Pancreas (tissue), 10 donors: ENCODE results near the gene PDHB. TPM values are rescaled to one million over a fixed set of nuclear protein-coding genes. Genes with fewer than 3 reads are reported as not detected.

Experiments
- ATAC-seq, 4 donors: fragments of 200-7000 bp; cut with Tn5 transposase; one replicate each; pipeline versions ENCODE4 v1.8.0 to v1.9.1; 2020; ENCODE audit warnings: mild to moderate bottlenecking in 4 of 4, moderate library complexity in 4 of 4
- DNase-seq, 6 donors: peaks; one replicate each; pipeline ENCODE4 v3.0.0-alpha.2; 2020
- FAIRE-seq: peaks from 2 replicates; lab custom pipeline; 2012; peaks lifted over from hg19 to GRCh38; lab: Jason Lieb, UNC
- H3K27ac ChIP-seq, 4 donors: fragments of 200-600 bp; sonication (generic); 1 replicate in 3 of 4; 2 replicates in 1 of 4; pipeline versions ENCODE4 v1.5.0 to v1.8.0; 2020
- H3K27me3 ChIP-seq, 4 donors: fragments of 200-600 bp; one replicate each; pipeline ENCODE4 v1.8.0; 2021
- H3K36me3 ChIP-seq, 3 donors: fragments of 200-600 bp; sonication (generic) in 1 of 3; one replicate each; pipeline versions ENCODE4 v1.5.0 to v1.8.0; 2020 to 2021
- H3K4me1 ChIP-seq, 3 donors: fragments of 200-600 bp; one replicate each; pipeline ENCODE4 v1.8.0; 2021
- H3K4me3 ChIP-seq, 4 donors: fragments of 200-600 bp; sonication (generic) in 2 of 4; one replicate each; pipeline versions ENCODE4 v1.5.0 to v1.8.0; 2020 to 2021
- H3K9me3 ChIP-seq, 4 donors: fragments of 200-600 bp; one replicate each; pipeline ENCODE4 v1.8.0; 2021
- CTCF ChIP-seq, 4 donors: fragments of 200-600 bp; sonication (generic) in 3 of 4; IDR thresholded peaks; one replicate each; pipeline versions ENCODE4 v1.5.0 to v1.8.0; 2021; ENCODE audit warnings: antibody characterized with exemption in 4 of 4
- WGBS, 2 donors: extraction: QIAGEN DNeasy Blood & Tissue Kit; methylation state at CpG; one replicate each; pipeline ENCODE4 v1.1.7; 2013; 5-methylcytosine and 5-hydroxymethylcytosine counted together
- intact Hi-C, 3 donors: fragments of 100-400 bp; cut with DNase I; formaldehyde crosslinking; loops; one replicate each; pipeline versions ENCODE4 v1.11.1 to v1.14.2; 2022
- polyA plus RNA-seq, 2 donors: library from polyadenylated mRNA; stranded (reverse); fragments of 200-250 nt; gene quantifications; one replicate each; pipeline ENCODE4 v1.2.3, GENCODE V29; 2013
- total RNA-seq, 6 donors: library from RNA; stranded (reverse); fragmentation: NEBNext Ultra II Directional in 4 of 6; extraction: Animal tissue kit (Norgen Biotek cat#: 25700) in 4 of 6; gene quantifications; one replicate each; pipeline versions ENCODE4 v1.2.1 to v1.2.4, GENCODE V29; 2021 to 2023
- donor health status: healthy with polysubstance abuse.
- donor health status: DM: no; HTN: no; CAD: no; lungs with moderate emphysema.
- donor health status: DM: no; HTN: no; CAD: no.
- donor health status: control.
- donor health status: control.
- donor health status: Bipolar disorder and iron deficiency.
- donor health status: DM: yes; HTN: yes; CAD: no.
- donor health status: DM: no; HTN: no; CAD: no.
- donor health status: DM: no; HTN: no; CAD: no.
- donor health status: DM: yes; HTN: yes; CAD: no.

Gene PDHB
- total and polyA plus RNA-seq, 8 donors: 17.7 to 44.9 (median 25.7) TPM

- DNase-seq (no peak), FAIRE-seq (no peak), ATAC-seq (no peak)
- intact Hi-C loops: no loop called here
- Histone ChIP-seq H3K4me1 (peaks cover 12 to 20% (median 13%) of the 10 kb centered on the region in 3 donors), H3K36me3 (no peaks in the 10 kb centered on the region), H3K27me3 (no peaks in the 10 kb centered on the region), H3K9me3 (no peaks in the 10 kb centered on the region), H3K27ac (peak overlapping the region in 3 of 4 donors; percentile 36 to 76 (median 69)), H3K4me3 (no peak overlapping the region)
- no peak for TF ChIP-seq CTCF (IDR thresholded peaks at IDR 0.05)
- WGBS, 2 donors: 95 to 96% methylated on average over 12 of the region's 12 CpGs
Observed at GRCh38 chr3:58470363-58471024, 36.9 kb upstream of the PDHB start.

GRCh38 chr3:58469096-58469495, 35.5 kb upstream of the PDHB start:
- TF ChIP-seq CTCF (IDR thresholded peaks at IDR 0.05): no peak
- H3K27ac ChIP-seq: no peak overlapping the region
- H3K4me1 ChIP-seq: peaks cover 12 to 20% (median 13%) of the 10 kb centered on the region in 3 donors
- WGBS, 2 donors: 77 to 85% methylated on average over 4 of the region's 4 CpGs
- H3K9me3 ChIP-seq: no peaks in the 10 kb centered on the region
- no peak for FAIRE-seq
- intact Hi-C loops: loop anchor here in 1 of 3 donors (10.0 kb wide), 1 partner anchor 166 kb away; no protein-coding TSS in a partner anchor
- no peak overlapping the region for H3K4me3 ChIP-seq
- H3K27me3 ChIP-seq: no peaks in the 10 kb centered on the region
- H3K36me3 ChIP-seq: no peaks in the 10 kb centered on the region
- DNase-seq: no peak
- ATAC-seq: no peak

DNA sequence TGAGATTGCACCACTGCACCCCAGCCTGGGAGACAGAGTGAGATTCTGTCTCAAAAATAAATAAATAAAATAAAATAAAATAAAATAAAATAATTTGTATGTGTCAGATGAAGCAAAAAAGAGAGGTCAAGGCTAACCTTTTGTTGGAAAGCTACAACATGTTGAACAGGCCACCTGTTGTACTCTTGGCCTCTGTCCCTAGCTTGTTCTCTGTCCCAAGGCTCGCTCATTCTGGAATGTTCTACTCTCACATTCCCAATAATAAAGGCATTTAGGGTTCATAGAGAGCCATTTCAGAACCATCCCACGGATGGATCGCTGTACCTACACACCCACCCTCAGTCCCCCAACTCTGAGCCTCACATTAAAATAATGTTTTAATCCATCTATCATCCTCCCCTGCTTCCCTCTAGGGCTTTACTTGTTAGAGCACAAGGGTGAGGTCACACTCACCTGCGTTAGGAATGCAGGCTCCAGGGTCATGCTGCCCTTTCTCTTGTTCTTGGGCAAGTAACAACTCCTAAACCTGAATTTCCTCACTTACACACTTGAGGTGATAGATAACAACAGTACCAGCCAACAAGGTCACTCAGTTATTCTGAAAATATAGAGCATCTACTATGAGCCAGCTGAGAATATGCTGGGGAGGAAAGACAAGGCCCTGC, 33.4 kb upstream of the PDHB start:
- Histone ChIP-seq H3K4me3 (no peak overlapping the region), H3K9me3 (no peaks in the 10 kb centered on the region), H3K4me1 (peaks cover 11 to 21% (median 13%) of the 10 kb centered on the region in 3 donors), H3K27ac (no peak overlapping the region), H3K27me3 (no peaks in the 10 kb centered on the region), H3K36me3 (no peaks in the 10 kb centered on the region)
- ATAC-seq: no peak
- intact Hi-C loops: loop anchor here in 1 of 3 donors (10.0 kb wide), 1 partner anchor 168 kb away; no protein-coding TSS in a partner anchor
- 73 to 83% methylated on average over 4 of the region's 4 CpGs for WGBS, 2 donors
- no peak for DNase-seq
- TF ChIP-seq CTCF (IDR thresholded peaks at IDR 0.05): no peak
- FAIRE-seq: no peak

DNA sequence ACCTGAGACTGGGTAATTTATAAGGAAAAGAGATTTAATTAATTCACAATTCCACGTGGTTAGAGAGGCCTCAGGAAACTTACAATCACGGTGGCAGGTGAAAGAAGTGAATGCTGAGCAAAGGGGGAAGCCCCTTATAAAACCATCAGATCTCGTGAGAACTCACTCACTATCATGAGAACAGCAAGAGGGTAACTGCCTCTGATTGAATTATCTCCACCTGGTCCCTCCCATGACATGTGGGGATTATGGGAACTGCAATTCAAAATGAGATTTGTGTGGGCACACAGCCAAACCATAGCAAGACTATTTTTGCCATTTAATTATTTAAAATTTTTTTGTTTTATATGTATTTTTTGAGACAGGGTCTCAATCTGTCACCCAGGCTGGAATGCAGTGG, 31.2 kb upstream of the PDHB start:
- Histone ChIP-seq H3K27ac (no peak overlapping the region), H3K9me3 (no peaks in the 10 kb centered on the region), H3K27me3 (no peaks in the 10 kb centered on the region), H3K4me3 (no peak overlapping the region), H3K36me3 (no peaks in the 10 kb centered on the region), H3K4me1 (peaks cover 0 to 5% (median 0%) of the 10 kb centered on the region in 3 donors)
- ATAC-seq: no peak
- intact Hi-C loops: loop anchor here in 1 of 3 donors (10.0 kb wide), 1 partner anchor 170 kb away; no protein-coding TSS in a partner anchor
- no peak for TF ChIP-seq CTCF (IDR thresholded peaks at IDR 0.05)
- WGBS, 2 donors: 62 to 67% methylated on average over 3 of the region's 3 CpGs
- DNase-seq: no peak
- FAIRE-seq: no peak
